Left colon (tissue), 2 donors: ENCODE data around the gene ERO1B. TPM values are rescaled to one million over a fixed set of nuclear protein-coding genes. Genes with fewer than 3 reads are reported as not detected.
"Not testable (repeated sequence)": the region's sequence is repeated elsewhere in the genome, so short reads cannot be mapped to it uniquely, and the experiment has no call there.

ENCODE experiments used
- ATAC-seq: fragments of 200-7000 bp; cut with Tn5 transposase; one replicate; pipeline ENCODE4 v1.9.1; 2020; ENCODE audit warnings: mild to moderate bottlenecking, moderate library complexity
- DNase-seq, 2 donors: peaks; one replicate each; pipeline ENCODE4 v3.0.0-alpha.2; 2020
- intact Hi-C, 2 donors: fragments of 100-400 bp; cut with DNase I in 1 of 2; cut with micrococcal nuclease in 1 of 2; formaldehyde crosslinking; loops; one replicate each; pipeline versions ENCODE4 v1.11.2 to v1.14.0; 2022; cut with DNase I, micrococcal nuclease
- long read RNA-seq: library from polyadenylated mRNA; unstranded; transcript quantifications from one replicate; pipeline ENCODE4 v2.0.0, GENCODE V29; 2021
- total RNA-seq, 2 donors: library from RNA; stranded (reverse); fragmentation: NEBNext Ultra II Directional; extraction: Animal tissue kit (Norgen Biotek cat#: 25700); gene quantifications; one replicate each; pipeline ENCODE4 v1.2.1, GENCODE V29; 2021
- donor health status: DM: no; HTN: no; CAD: no.
- donor health status: DM: yes; HTN: yes; CAD: no.

Gene ERO1B, protein sequence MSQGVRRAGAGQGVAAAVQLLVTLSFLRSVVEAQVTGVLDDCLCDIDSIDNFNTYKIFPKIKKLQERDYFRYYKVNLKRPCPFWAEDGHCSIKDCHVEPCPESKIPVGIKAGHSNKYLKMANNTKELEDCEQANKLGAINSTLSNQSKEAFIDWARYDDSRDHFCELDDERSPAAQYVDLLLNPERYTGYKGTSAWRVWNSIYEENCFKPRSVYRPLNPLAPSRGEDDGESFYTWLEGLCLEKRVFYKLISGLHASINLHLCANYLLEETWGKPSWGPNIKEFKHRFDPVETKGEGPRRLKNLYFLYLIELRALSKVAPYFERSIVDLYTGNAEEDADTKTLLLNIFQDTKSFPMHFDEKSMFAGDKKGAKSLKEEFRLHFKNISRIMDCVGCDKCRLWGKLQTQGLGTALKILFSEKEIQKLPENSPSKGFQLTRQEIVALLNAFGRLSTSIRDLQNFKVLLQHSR
- total RNA-seq: 1 to 10 TPM; 2.2 to 3.8 TPM
- long read RNA-seq, partial matches to known transcripts: 0 of 3 reads
- long read RNA-seq, other reads (novel, unspliced or antisense): 3 of 3 reads

DNA sequence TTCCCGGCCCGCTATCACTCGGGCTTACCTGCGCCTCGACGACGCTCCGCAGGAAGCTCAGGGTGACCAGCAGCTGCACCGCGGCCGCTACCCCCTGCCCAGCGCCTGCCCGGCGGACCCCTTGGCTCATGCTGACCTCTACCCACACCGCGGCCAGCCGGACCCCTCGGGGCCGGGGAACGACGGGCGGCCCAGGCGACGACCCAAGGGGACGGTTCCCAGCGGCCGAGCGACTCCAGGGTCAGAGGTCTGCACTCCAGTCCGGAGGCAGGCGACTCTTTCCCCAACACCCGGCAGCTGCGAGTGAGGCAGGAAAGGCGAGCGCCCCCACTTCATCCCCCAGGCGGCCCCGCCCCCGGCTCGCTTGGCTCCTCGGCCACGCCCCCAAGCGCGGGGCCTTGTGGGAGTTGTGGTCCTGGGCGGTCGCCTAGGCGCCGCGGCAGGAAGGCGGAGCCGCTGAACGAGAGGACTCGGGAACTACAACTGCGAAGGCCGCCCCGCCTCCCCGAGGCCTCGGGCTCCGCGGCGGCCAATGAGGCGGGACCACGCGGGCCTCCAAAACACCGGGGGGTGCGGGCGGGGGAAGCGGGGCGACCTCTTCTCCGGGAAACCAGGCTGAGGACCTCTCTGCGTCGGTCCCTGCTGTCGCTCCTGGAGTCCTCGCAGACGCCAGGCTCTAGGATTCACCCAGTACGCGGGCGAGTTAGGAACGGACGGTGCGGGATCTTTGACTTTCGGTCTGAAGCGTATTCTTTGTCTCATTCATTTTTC, at the start of gene ERO1B:
TSS of gene ERO1B (minus strand) at position 305 of the 771 bp plus-strand sequence. CDS start at position 130, 175 bp downstream.
- intact Hi-C loops: no loop called here
- ATAC-seq (peak; percentile 100), DNase-seq (peak; percentile 95 to 98)

DNA sequence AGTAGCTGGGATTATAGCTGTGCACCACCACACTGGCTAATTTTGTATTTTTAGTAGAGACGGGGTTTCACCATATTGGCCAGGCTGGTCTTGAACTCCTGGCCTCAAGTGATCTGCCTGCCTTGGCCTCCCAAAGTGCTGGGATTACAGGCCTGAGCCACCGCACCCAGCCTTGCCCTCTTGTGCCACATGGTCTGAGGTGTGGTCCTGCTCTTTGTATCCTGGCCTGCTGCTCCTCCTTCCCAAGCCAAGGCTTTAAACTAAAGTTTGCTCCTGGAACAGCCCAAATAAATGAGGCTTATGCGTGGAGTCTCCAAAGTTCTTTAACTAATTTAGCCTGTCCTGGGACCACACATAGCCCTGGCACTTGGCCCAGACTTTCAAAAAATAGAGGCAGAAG, 49.7 kb upstream of the ERO1B start:
- intact Hi-C loops, DNase-seq: not testable (repeated sequence)
- peak; percentile 79 for ATAC-seq

DNA sequence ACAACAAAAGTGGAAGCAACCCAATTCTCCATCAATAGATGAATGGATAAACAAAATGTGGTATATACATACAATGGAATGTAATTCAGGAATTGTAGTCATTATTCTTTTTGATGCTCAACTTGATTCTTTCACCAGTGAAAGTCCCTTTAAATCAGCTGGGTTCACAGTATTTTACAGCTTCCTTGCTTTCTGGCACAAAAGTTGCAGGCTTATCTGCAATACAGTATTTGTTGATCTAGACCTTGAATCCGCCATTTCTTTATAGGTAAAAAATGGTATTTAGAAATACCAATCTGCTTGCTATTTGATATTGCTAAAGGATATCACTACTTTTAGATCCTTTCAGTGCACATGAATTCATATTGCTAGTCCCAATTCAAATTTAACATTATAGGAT, 44.7 kb upstream of the ERO1B start:
- no peak for ATAC-seq
- DNase-seq: no peak
- intact Hi-C loops: no loop called here

DNA sequence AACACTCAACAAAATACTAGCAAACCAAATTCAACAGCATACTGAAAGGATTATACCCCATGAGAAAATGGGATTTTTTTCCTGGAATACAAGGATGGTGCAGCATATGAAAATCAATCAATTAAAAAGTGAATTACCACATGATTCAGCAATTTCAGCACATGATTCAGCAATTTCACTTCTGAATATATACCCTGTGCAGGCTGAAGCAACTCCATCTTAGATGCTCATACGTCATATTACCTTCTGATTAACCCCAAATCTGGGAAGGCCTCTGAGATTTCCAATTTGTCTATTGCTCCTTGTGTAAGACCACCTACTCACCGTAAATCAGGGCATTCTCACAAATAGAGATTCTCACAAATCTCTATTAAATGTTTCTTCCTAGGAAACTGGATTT, 43.8 kb upstream of the ERO1B start:
- intact Hi-C loops: no loop called here
- ATAC-seq (no peak), DNase-seq (no peak)

DNA sequence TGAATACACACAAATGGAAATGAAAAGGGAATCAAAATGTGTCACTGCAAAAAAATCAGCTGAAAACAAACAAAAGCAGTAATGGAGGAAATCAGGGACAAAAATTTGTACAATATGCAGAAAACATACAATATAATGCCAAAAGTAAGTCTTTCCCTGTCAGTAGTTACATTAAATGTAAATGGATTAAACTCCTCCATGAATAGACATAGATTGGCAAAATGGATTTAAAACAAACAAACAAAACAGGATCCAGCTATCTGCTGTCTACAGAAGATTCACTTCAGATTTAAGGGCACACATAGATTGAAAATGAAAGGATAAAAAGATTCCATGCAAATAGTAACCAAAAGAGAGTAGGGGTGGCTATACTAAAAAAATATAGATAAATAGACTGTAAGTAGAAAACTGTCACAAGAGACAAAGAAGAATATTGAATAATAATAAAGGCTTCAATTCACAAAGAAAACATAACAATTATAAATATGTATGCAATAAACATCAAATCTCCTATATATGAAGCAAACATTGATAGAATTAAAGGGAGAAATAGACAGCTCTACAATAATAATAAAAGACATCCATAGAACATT, 42.2 kb upstream of the ERO1B start:
- ATAC-seq (no peak), DNase-seq (no peak)
- intact Hi-C loops: no loop called here

DNA sequence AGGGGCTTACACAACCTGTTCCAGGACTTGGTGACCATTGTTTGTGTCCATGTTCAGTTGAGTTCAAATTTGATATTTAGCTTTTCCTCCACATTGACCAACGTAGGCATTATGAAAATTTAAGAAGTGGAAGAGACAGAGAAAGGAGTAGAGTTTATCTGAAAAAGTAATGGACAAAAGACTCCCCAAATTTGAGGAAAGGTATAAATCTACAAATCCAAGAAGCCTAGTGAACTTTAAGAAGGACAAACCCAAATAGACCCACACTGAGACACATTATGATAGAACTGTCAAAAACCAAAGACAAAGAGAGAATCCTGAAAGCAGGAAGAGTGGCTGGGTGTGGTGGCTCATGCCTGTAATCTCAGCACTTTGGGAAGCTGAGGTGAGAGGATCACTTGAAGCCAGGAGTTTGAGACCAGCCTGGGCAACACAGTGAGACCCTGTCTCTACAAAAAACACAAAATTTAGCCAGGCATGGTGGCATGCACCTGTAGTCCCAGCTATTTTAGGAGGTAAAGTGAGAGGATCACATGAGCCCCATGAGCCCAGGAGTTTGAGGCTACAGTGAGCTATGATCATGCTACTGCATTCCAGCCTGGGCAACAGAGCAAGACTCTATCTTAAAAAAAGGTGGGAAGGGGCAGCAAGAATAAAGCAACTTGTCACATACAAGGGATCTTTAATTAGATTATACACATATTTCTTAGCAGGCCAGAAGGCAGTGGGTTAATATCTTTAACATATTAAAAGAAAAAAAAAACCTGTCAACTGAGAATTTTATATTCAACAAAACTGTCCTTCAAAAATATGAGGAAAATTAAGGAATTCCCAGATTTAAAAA, 41.0 kb upstream of the ERO1B start:
- intact Hi-C loops: no loop called here
- no peak for ATAC-seq
- DNase-seq: no peak

DNA sequence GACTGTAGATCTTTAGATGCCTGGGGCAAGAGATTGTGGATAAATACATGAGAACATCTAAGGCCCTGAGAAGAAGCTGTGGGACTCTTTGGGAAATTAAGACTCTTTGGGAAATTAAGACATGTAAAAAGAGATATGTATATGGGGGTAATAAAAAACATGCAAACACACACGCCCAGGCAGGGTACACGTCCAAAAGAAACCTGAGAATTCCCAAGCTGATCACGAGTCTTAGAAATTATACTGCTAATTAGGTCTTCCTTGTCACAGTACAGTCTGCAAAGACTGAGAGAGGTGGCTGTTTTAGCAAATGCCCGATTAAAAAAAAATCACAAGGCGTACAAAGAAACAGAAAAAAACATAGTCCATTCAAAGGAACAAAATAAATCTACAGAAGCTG, 39.3 kb upstream of the ERO1B start:
- ATAC-seq (peak; percentile 84), DNase-seq (no peak)
- intact Hi-C loops: no loop called here

DNA sequence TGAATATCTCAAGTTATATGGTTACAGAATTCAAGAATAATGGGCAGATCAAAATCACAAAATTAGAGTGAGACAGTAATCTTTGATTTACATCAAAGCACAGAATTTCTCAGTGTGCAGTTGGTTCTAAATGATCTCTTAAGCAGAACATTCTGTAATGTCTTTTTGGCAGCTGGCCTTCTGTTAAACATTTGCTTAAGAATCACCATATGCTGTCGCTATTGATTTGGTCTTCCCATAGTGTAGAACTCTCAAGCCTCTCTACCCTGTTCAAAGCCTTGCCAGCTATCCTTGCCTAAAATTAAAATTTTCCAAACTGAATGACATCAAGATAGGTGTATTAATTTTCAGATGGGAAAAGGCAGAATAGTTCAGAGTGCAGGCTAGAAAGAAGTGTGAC, 38.9 kb upstream of the ERO1B start:
- DNase-seq (no peak), ATAC-seq (peak; percentile 71)
- intact Hi-C loops: no loop called here

DNA sequence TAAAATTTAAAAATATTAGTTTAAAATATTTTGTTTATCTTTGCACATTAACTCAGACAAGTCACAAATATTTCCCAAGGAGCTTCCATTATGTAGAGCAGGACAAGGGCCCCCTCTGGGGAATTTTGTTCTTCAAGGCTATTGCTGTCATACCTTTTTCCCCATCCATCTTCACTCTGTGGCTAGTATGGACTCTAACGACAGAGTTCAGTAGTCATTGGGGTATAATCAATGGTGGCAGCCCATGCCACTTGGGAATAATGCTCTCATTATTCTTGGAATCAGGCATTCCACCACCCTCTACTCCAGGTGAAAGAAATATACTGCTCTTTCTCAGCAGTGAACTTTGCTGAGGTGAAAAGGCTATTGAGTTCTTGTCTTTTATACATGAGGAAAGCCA, 38.5 kb upstream of the ERO1B start:
- ATAC-seq (peak; percentile 44), DNase-seq (no peak)

DNA sequence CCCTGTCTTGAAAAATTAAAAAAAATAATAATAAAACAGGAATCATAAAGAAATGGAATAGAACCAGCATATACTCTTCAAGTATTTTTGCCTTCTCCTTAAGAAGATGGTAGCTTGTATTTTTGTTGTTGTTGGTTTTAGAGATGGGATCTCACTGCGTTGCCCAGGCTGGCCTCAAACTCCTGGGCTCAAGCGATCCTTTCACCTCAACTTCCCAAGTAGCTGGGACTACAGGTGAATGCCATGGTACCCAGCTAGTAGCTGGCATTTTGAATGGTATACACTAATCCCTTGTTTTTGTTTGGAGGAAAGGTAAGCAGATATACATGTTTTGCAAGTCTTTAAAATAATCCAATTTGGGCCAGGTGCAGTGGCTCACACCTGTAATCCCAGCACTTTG, 34.7 kb upstream of the ERO1B start:
- intact Hi-C loops: loop anchor here in 1 of 2 donors (10.0 kb wide), 1 partner anchor 62 kb away; no protein-coding TSS in a partner anchor
- DNase-seq (no peak), ATAC-seq (no peak)

More for the DNA sequence above, 38.5 kb upstream of the ERO1B start:
- intact Hi-C loops: no loop called here

DNA sequence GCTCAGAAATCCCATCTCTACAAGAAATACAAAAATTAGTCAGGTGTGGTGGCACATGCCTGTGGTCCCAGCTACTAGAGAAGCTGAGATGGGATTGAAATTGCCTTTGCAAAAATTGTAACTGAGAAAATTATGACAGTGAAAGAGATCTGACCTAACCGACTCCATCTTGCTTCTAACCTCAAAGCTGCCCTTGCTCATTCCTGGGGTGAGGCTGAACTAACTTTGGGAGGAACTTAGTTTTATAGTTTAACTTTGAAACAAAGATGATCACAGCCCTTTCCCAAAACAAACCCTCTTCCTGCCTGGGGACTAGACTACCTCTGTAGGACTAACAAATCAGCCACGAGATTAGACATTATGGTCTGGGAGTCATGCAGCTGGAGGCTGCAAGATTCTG, 33.8 kb upstream of the ERO1B start:
- no peak for DNase-seq
- intact Hi-C loops: loop anchor here in 1 of 2 donors (10.0 kb wide), 1 partner anchor 61 kb away; no protein-coding TSS in a partner anchor
- ATAC-seq: no peak

DNA sequence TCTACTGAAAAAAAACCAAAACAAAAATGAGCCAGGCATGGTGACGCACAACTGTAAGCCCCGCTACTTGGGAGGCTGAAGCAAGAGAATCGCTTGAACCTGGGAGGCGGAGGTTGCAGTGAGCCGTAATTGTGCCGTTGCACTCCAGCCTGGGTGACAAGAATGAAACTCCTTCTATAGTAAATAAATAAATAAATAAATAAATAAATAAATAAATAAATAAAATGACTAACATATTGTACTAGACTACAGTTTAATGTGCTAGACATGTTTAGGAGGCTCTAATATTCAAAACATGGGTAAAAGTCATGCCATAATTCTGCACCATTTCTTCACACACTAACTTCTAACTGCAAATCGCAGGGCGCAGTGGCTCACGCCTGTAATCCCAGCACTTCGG, 33.3 kb upstream of the ERO1B start:
- intact Hi-C loops: loop anchor here in 1 of 2 donors (10.0 kb wide), 1 partner anchor 60 kb away; no protein-coding TSS in a partner anchor
- DNase-seq (no peak), ATAC-seq (no peak)

DNA sequence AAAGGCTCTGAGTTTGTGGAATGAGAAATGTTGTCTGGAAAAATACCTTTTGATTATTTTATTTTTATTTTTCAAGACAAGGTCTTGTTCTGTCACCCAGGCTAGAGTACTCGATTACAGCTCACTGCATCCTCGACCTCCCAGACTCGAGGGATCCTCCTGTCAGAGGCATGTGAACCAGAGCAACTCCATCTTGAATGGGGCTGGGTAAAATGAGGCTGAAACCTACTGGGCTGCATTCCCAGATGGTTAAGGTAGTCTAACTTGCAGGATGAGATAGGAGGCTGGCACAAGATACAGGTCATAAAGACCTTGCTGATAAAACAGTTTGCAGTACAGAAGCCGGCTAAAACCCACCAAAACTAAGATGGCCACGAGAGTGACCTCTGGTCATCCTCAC, 32.3 kb upstream of the ERO1B start:
- not testable (repeated sequence) for DNase-seq, ATAC-seq
- intact Hi-C loops: loop anchor here in 1 of 2 donors (10.0 kb wide), 1 partner anchor 59 kb away; no protein-coding TSS in a partner anchor

DNA sequence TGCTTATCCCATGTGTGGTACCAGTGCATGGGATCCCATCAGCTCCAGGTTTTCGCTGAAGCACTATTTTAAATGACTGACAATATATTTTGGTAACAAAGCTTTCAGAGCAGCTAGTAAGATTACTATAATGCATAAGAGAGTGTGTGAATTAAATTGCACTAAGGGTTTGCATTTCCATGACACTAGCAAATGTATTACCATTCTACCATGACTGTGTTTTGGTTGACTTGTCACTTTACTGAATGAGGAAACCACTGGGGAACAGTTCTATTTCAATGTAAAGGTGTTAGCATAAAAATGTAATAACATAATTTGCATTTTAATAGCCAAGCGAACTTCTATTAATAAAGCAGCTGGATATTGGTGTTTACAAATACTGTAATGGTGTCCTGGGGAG, 31.7 kb upstream of the ERO1B start:
- ATAC-seq (no peak), DNase-seq (no peak)
- intact Hi-C loops: loop anchor here in 1 of 2 donors (10.0 kb wide), 1 partner anchor 59 kb away; no protein-coding TSS in a partner anchor

DNA sequence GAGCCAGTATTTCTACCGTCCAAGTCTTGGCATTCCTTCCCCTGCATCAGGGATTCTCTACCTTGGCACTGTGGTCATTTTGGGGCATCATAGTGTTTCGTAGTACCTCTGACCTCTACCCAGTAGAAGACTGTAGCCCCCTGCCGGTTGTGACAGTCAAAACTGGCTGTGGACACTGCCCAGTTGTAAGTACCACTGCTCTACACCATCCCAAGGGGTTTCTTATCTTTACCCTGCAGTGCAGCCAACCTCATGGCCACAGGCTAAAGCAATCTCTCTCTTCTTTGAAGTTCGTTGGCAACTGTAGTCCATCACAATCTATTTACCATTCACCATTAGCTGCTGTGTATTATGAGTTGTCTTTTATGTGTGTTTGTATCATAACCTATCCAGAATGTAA, 29.3 kb upstream of the ERO1B start:
- ATAC-seq (no peak), DNase-seq (no peak)
- intact Hi-C loops: loop anchor here in 1 of 2 donors (10.0 kb wide), 1 partner anchor 56 kb away; no protein-coding TSS in a partner anchor

DNA sequence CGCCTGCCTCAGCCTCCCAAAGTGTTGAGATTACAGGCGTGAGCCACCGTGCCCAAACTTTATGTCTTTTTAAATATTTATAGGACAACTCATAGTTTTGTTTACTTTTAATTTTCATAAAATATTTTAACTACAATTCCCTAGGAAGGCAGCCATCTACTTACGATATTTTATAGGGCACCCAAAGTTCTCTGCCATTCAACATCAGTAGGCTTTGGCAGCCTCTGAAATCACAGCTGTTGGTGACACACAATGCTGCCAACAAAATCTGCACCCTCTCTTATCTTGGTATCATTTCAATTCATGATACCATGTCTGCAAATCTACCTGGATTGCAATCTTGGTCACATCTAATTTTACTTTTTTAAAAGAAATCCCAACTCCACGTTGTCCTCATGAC, 27.1 kb upstream of the ERO1B start:
- DNase-seq: no peak
- intact Hi-C loops: no loop called here
- ATAC-seq: no peak

DNA sequence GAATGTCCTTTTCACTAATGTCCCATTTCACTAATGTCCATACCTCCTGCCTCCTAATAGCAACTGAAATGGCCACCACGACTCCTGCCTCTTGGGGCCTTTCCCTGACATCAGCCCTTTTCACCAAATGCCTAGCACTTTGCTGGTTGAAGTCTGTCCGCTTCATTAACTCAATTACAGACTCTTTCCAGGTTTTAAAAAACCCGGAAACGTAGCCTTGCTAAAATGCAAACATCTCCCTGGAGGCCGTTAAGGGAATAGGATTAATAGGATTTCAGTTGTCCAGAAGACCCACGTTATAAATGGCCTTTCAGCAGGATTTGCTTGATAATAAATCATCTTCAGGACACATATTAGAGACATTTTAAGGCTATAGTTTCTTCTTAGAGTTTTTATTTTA, 25.7 kb upstream of the ERO1B start:
- intact Hi-C loops: no loop called here
- ATAC-seq (no peak), DNase-seq (no peak)

DNA sequence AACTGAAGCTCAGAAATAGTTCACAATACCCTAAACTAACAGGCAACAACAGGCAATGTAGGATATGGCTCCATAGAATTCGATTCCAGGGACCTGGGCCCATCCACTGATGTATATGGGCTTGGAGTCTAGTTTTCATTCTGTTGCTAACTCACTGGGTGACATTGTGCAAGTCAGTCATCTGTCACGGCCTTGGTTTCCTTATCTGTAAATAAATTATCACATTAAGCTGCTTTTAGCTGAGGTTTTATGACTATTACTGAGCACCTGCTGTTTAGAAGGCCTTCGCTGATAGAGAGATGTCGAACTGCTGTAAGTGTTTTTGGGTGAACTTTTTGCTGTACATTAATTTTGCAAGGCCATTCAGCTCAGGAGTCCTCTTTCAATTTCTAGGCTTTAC, 22.9 kb upstream of the ERO1B start:
- no peak for ATAC-seq
- DNase-seq: no peak
- intact Hi-C loops: no loop called here
